Upper lobe of left lung (tissue), 4 donors: Measurements from ENCODE around the gene TRIM10.

ENCODE experiments used
- EP300 ChIP-seq, 4 donors: sonication (generic); formaldehyde crosslinking; IDR thresholded peaks; one replicate each; pipeline ENCODE4 v1.5.1; 2017; ENCODE audit warnings: antibody characterized with exemption in 4 of 4, control low read depth in 2 of 4
- POLR2A ChIP-seq, 4 donors: fragments of 450-650 bp; IDR thresholded peaks; one replicate each; pipeline ENCODE4 v1.5.1; 2016 to 2017; ENCODE audit warnings: antibody characterized with exemption in 4 of 4, mild to moderate bottlenecking in 2 of 4
- TF ChIP-seq, protein P1 (sequence below), 6 experiments: fragments of 450-650 bp in 4 of 6; fragments of 200-600 bp in 2 of 6; sonication (generic) in 2 of 6; IDR thresholded peaks; one replicate each; pipeline ENCODE4 v1.5.1; 2016 to 2019; ENCODE audit warnings: antibody characterized with exemption in 6 of 6

DNA sequence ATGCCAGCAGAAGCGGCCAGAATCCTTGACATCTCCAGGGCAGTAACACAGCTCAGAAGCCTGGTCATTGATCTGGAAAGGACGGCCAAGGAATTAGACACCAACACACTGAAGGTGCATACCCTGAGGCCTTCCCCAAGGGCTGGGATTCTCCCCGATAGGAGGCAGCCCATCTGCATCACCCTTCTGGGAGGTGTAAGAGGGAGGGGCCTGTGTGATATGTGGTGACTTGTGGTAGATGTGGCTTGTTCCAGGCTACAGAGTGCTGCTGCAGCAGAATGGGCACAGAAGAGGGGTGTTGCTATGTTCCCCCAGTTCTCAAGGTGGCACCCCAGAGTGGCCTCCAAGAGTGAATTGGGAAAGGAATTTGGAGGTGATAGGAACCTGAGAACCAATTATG is 13.9 kb downstream of the TRIM10 start:
- TF ChIP-seq, protein P1, sequence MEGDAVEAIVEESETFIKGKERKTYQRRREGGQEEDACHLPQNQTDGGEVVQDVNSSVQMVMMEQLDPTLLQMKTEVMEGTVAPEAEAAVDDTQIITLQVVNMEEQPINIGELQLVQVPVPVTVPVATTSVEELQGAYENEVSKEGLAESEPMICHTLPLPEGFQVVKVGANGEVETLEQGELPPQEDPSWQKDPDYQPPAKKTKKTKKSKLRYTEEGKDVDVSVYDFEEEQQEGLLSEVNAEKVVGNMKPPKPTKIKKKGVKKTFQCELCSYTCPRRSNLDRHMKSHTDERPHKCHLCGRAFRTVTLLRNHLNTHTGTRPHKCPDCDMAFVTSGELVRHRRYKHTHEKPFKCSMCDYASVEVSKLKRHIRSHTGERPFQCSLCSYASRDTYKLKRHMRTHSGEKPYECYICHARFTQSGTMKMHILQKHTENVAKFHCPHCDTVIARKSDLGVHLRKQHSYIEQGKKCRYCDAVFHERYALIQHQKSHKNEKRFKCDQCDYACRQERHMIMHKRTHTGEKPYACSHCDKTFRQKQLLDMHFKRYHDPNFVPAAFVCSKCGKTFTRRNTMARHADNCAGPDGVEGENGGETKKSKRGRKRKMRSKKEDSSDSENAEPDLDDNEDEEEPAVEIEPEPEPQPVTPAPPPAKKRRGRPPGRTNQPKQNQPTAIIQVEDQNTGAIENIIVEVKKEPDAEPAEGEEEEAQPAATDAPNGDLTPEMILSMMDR (IDR thresholded peaks at IDR 0.05), result no peak
- TF ChIP-seq EP300 (IDR thresholded peaks at IDR 0.05) (no peak), POLR2A (IDR thresholded peaks at IDR 0.05) (no peak)
